Measurements from ENCODE around the gene ZDHHC8. TPM values are rescaled to one million over a fixed set of nuclear protein-coding genes. Genes with fewer than 3 reads are reported as not detected.

ZDHHC8 gene
- total RNA-seq, 1 donor from 2014 or later: 108 TPM

- no peaks in the 10 kb centered on the region for H3K9me3 Mint-ChIP-seq (ENCODE audit: unreplicated experiment)
- no peaks in the 10 kb centered on the region for H3K36me3 Mint-ChIP-seq (ENCODE audit: unreplicated experiment)
- peaks cover 37% of the 10 kb centered on the region for H3K4me1 Mint-ChIP-seq (ENCODE audit: unreplicated experiment)
- no peaks in the 10 kb centered on the region for H3K27me3 Mint-ChIP-seq (ENCODE audit: unreplicated experiment)
- H3K27ac Mint-ChIP-seq (ENCODE audit: unreplicated experiment): no peak overlapping the region
- H3K4me3 Mint-ChIP-seq (ENCODE audit: unreplicated experiment): no peak overlapping the region
- DNase-seq (ENCODE audit: extremely low spot score, unreplicated experiment): no peak
- no peak for TF ChIP-seq CTCF (IDR thresholded peaks at IDR 0.05)
These were observed 4.4 kb downstream of the ZDHHC8 start for GRCh38 chr22:20135806-20136602.

- no peak overlapping the region for H3K27ac Mint-ChIP-seq (ENCODE audit: unreplicated experiment)
- H3K9me3 Mint-ChIP-seq (ENCODE audit: unreplicated experiment): no peaks in the 10 kb centered on the region
- no peak for TF ChIP-seq CTCF (IDR thresholded peaks at IDR 0.05)
- no peaks in the 10 kb centered on the region for H3K36me3 Mint-ChIP-seq (ENCODE audit: unreplicated experiment)
- no peak overlapping the region for H3K4me3 Mint-ChIP-seq (ENCODE audit: unreplicated experiment)
- H3K27me3 Mint-ChIP-seq (ENCODE audit: unreplicated experiment): no peaks in the 10 kb centered on the region
- peaks cover 39% of the 10 kb centered on the region for H3K4me1 Mint-ChIP-seq (ENCODE audit: unreplicated experiment)
- no peak for DNase-seq (ENCODE audit: extremely low spot score, unreplicated experiment)
These were observed 4.9 kb downstream of the ZDHHC8 start for GRCh38 chr22:20136603-20136873.

GRCh38 chr22:20137113-20137512 lies 5.5 kb downstream of the ZDHHC8 start:
- H3K36me3 Mint-ChIP-seq (ENCODE audit: unreplicated experiment): no peaks in the 10 kb centered on the region
- H3K4me3 Mint-ChIP-seq (ENCODE audit: unreplicated experiment): no peak overlapping the region
- no peak for DNase-seq (ENCODE audit: extremely low spot score, unreplicated experiment)
- no peaks in the 10 kb centered on the region for H3K9me3 Mint-ChIP-seq (ENCODE audit: unreplicated experiment)
- no peaks in the 10 kb centered on the region for H3K27me3 Mint-ChIP-seq (ENCODE audit: unreplicated experiment)
- no peak overlapping the region for H3K27ac Mint-ChIP-seq (ENCODE audit: unreplicated experiment)
- peaks cover 45% of the 10 kb centered on the region for H3K4me1 Mint-ChIP-seq (ENCODE audit: unreplicated experiment)
- no peak for TF ChIP-seq CTCF (IDR thresholded peaks at IDR 0.05)

GRCh38 chr22:20137671-20138416 lies 6.2 kb downstream of the ZDHHC8 start:
- Mint-ChIP-seq H3K27ac (ENCODE audit: unreplicated experiment) (peak overlapping the region; percentile 2), H3K9me3 (ENCODE audit: unreplicated experiment) (no peaks in the 10 kb centered on the region), H3K4me1 (ENCODE audit: unreplicated experiment) (peaks cover 43% of the 10 kb centered on the region), H3K27me3 (ENCODE audit: unreplicated experiment) (no peaks in the 10 kb centered on the region), H3K36me3 (ENCODE audit: unreplicated experiment) (no peaks in the 10 kb centered on the region), H3K4me3 (ENCODE audit: unreplicated experiment) (no peak overlapping the region)
- no peak for TF ChIP-seq CTCF (IDR thresholded peaks at IDR 0.05)
- DNase-seq (ENCODE audit: extremely low spot score, unreplicated experiment): no peak

GRCh38 chr22:20138417-20138738 lies 6.8 kb downstream of the ZDHHC8 start:
- no peaks in the 10 kb centered on the region for H3K36me3 Mint-ChIP-seq (ENCODE audit: unreplicated experiment)
- no peak for DNase-seq (ENCODE audit: extremely low spot score, unreplicated experiment)
- H3K27me3 Mint-ChIP-seq (ENCODE audit: unreplicated experiment): no peaks in the 10 kb centered on the region
- H3K4me3 Mint-ChIP-seq (ENCODE audit: unreplicated experiment): no peak overlapping the region
- no peak overlapping the region for H3K27ac Mint-ChIP-seq (ENCODE audit: unreplicated experiment)
- H3K4me1 Mint-ChIP-seq (ENCODE audit: unreplicated experiment): peaks cover 37% of the 10 kb centered on the region
- no peaks in the 10 kb centered on the region for H3K9me3 Mint-ChIP-seq (ENCODE audit: unreplicated experiment)
- TF ChIP-seq CTCF (IDR thresholded peaks at IDR 0.05): no peak
